GM23338 (cell line): ENCODE data around the gene DCLK1. TPM values are rescaled to one million over a fixed set of nuclear protein-coding genes. Genes with fewer than 3 reads are reported as not detected.

Source experiments
- ATAC-seq: fragments of 200-7000 bp; cut with Tn5 transposase; 3 replicates; pipeline ENCODE4 v1.9.1; 2020
- DNase-seq: peaks from one replicate; pipeline ENCODE4 v3.0.0-alpha.2; 2015; ENCODE audit warnings: low spot score
- H2AFZ ChIP-seq: fragments of 200-600 bp; sonication (generic); 2 replicates; pipeline ENCODE4 v1.8.0; 2016; ENCODE audit warnings: antibody characterized with exemption, mild to moderate bottlenecking, moderate library complexity
- H3F3A ChIP-seq: fragments of 200-600 bp; sonication (generic); replicated peaks from 2 replicates; pipeline ENCODE4 v1.8.0; 2017; ENCODE audit warnings: antibody characterized with exemption, mixed run types, low read depth
- H3K27ac ChIP-seq: fragments of 200-600 bp; sonication (generic); 2 replicates; pipeline ENCODE4 v1.6.1; 2016; ENCODE audit warnings: low read depth
- H3K27me3 ChIP-seq: fragments of 200-600 bp; sonication (generic); 2 replicates; pipeline ENCODE4 v1.8.0; 2016; ENCODE audit warnings: mild to moderate bottlenecking, mixed run types, moderate library complexity; ENCODE audit not compliant: insufficient read depth
- H3K36me3 ChIP-seq: fragments of 200-600 bp; sonication (generic); 2 replicates; pipeline ENCODE4 v1.8.0; 2016; ENCODE audit warnings: mild to moderate bottlenecking; ENCODE audit not compliant: insufficient read depth
- H3K4me1 ChIP-seq: fragments of 200-600 bp; sonication (generic); 2 replicates; pipeline ENCODE4 v1.8.0; 2016; ENCODE audit warnings: mild to moderate bottlenecking, moderate library complexity; ENCODE audit not compliant: insufficient read depth
- H3K4me2 ChIP-seq: fragments of 200-600 bp; sonication (generic); 2 replicates; pipeline ENCODE4 v1.7.1; 2017; ENCODE audit warnings: mixed run types
- H3K4me3 ChIP-seq: fragments of 200-600 bp; sonication (generic); 2 replicates; pipeline ENCODE4 v1.6.1; 2016; ENCODE audit warnings: mixed run types
- H3K79me2 ChIP-seq: fragments of 200-600 bp; sonication (generic); replicated peaks from 2 replicates; pipeline ENCODE4 v1.8.0; 2017; ENCODE audit warnings: mild to moderate bottlenecking; ENCODE audit not compliant: insufficient read depth
- H3K9me2 ChIP-seq: fragments of 200-600 bp; sonication (generic); 2 replicates; pipeline ENCODE4 v1.8.0; 2017; ENCODE audit not compliant: insufficient read depth
- H4K20me1 ChIP-seq: fragments of 200-600 bp; sonication (generic); replicated peaks from 2 replicates; pipeline ENCODE4 v1.8.0; 2017; ENCODE audit warnings: mild to moderate bottlenecking; ENCODE audit not compliant: insufficient read depth
- H3K27ac Mint-ChIP-seq: 2 replicates; pipeline ENCODE4 v1.8.0; 2020; ENCODE audit warnings: inconsistent platforms, mild to moderate bottlenecking, moderate library complexity, mixed read lengths
- H3K27me3 Mint-ChIP-seq: 3 replicates; pipeline ENCODE4 v1.8.0; 2022; ENCODE audit warnings: low read depth, mild to moderate bottlenecking, moderate library complexity, mixed read lengths, inconsistent platforms; ENCODE audit not compliant: insufficient read depth, poor library complexity
- H3K36me3 Mint-ChIP-seq: 3 replicates; pipeline ENCODE4 v1.8.0; 2021; ENCODE audit warnings: low read depth, mild to moderate bottlenecking, inconsistent platforms, moderate library complexity, mixed read lengths
- H3K4me1 Mint-ChIP-seq: 3 replicates; pipeline ENCODE4 v1.8.0; 2020; ENCODE audit warnings: mild to moderate bottlenecking, inconsistent platforms, mixed read lengths
- H3K4me3 Mint-ChIP-seq: 3 replicates; pipeline ENCODE4 v1.8.0; 2021; ENCODE audit warnings: moderate library complexity, mild to moderate bottlenecking, inconsistent platforms, mixed read lengths
- H3K9me3 Mint-ChIP-seq: 3 replicates; pipeline ENCODE4 v1.8.0; 2020; ENCODE audit warnings: moderate library complexity, mild to moderate bottlenecking, inconsistent platforms, mixed read lengths
- CREB1 ChIP-seq: fragments of 250-450 bp; sonication (Bioruptor Pico); IDR thresholded peaks from 2 replicates; pipeline ENCODE4 v1.5.0; 2020; ENCODE audit warnings: low read depth, mild to moderate bottlenecking, moderate library complexity
- CTCF ChIP-seq, 2 experiments: fragments of 200-600 bp in 1 of 2; sonication (generic) in 1 of 2; conservative IDR thresholded peaks; 2 replicates each; pipeline versions ENCODE4 v1.5.1 to v1.6.1; 2016 to 2017; ENCODE audit warnings: antibody characterized with exemption in 2 of 2, low read depth in 2 of 2, mild to moderate bottlenecking in 2 of 2, moderate library complexity in 1 of 2
- EZH2 ChIP-seq: fragments of 200-600 bp; sonication (generic); IDR thresholded peaks from one replicate; pipeline ENCODE4 v1.8.0; 2017; ENCODE audit warnings: antibody characterized with exemption, mild to moderate bottlenecking, low read depth; ENCODE audit not compliant: unreplicated experiment
- EZH2phosphoT487 ChIP-seq: fragments of 200-600 bp; sonication (generic); IDR thresholded peaks from one replicate; pipeline ENCODE4 v1.8.1; 2018; ENCODE audit warnings: antibody characterized with exemption; ENCODE audit not compliant: unreplicated experiment
- JUNB ChIP-seq: IDR thresholded peaks from one replicate; pipeline ENCODE4 v1.6.1; 2016; ENCODE audit warnings: antibody characterized with exemption; ENCODE audit not compliant: unreplicated experiment
- NANOG ChIP-seq: IDR thresholded peaks from 2 replicates; pipeline ENCODE4 v1.6.1; 2016; ENCODE audit warnings: antibody characterized with exemption, borderline replicate concordance
- POLR2AphosphoS5 ChIP-seq: IDR thresholded peaks from 2 replicates; pipeline ENCODE4 v1.6.1; 2016; ENCODE audit warnings: antibody characterized with exemption, low read depth
- REST ChIP-seq: IDR thresholded peaks from one replicate; pipeline ENCODE4 v1.6.1; 2018; ENCODE audit warnings: antibody characterized with exemption; ENCODE audit not compliant: unreplicated experiment
- STAT1 ChIP-seq: IDR thresholded peaks from one replicate; pipeline ENCODE4 v1.6.1; 2016; ENCODE audit warnings: antibody characterized with exemption; ENCODE audit not compliant: unreplicated experiment
- ZNF331 ChIP-seq: fragments of 250-450 bp; sonication (Bioruptor Pico); IDR thresholded peaks from 2 replicates; pipeline ENCODE4 v1.5.0; 2020; ENCODE audit warnings: low read depth, mild to moderate bottlenecking, moderate library complexity
- polyA plus RNA-seq: library from polyadenylated mRNA; unstranded; fragments of >200 nt; fragmentation: Nextera tagmentation; extraction: Ambion mirVana; gene quantifications from 2 replicates; pipeline ENCODE4 v1.2.1, GENCODE V29; 2016
- total RNA-seq: library from RNA; depleted of rRNA; stranded (reverse); fragments of >200 nt; shearing (Covaris generic); gene quantifications from 2 replicates; pipeline ENCODE4 v1.2.3, GENCODE V29; 2014
- TF ChIP-seq, protein P1 (sequence below): IDR thresholded peaks from 2 replicates; pipeline ENCODE4 v1.6.1; 2016; ENCODE audit warnings: antibody characterized with exemption
- TF ChIP-seq, protein P2 (sequence below): fragments of 250-450 bp; sonication (Bioruptor Pico); IDR thresholded peaks from 2 replicates; pipeline ENCODE4 v1.5.0; 2020; ENCODE audit warnings: mild to moderate bottlenecking, moderate library complexity

DCLK1 gene
- total and polyA plus RNA-seq, 2 experiments from 2014 or later: 13.1 to 57.7 TPM

DNA sequence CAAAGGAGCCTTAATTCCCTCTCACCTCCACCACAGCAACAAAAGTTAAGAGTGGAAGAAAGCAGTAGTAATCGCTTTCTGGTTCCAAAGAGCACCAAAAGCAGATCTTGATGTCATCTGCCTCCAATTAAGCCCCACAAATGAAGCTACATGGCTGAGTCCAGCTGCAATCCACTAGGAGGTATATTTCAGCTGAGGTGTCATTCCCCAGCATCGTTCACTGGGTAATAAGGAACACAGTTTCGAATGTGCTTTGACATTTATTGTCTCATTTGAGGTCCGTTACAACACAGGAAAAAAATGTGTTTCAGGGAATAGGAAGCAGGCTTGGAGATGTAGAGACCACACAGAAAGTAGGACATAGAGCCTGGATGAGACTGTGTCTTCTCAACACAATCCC is 190.4 kb downstream of the DCLK1 start (continued):
- TF ChIP-seq JUNB (no peak), EZH2 (no peak)

DNA sequence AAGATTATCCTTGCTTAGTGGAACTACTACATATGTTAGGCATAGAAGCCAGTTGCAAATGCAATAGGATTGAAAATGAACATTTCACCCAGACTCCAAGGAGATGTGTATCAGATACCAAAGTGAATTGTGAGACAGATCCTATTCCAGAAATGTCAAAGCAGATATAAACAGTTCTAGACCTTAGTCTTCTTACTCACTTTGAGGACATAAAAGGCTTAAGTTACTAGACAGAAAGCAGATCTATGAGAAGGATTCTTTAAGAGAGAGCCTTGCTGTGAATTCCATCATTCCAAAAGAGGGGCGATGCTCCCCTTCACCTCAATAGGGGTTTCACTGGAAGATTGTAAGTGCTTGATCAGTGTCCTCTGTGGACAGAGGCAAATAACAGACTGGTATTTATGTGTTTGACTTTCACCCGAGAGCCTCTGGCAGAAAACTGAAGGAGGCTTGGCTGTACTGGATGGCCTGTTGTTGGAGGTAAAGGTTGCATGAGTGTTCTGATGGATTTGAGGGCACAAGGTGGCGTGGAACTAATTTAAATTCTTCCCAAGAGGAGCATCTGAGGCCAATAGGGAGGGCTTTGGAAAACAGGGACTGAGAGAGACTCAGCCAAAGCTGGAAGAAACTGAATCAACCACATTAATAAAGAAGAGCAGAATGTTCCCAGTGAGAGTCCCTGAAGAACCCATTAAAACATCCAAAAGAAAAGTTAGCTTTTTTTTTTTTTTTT is 194.8 kb downstream of the DCLK1 start:
- Mint-ChIP-seq H3K36me3 (peaks cover 31% of the 10 kb centered on the region), H3K4me3 (no peak overlapping the region), H3K27me3 (peaks cover 3% of the 10 kb centered on the region), H3K4me1 (no peaks in the 10 kb centered on the region), H3K9me3 (peaks cover 29% of the 10 kb centered on the region), H3K27ac (no peak overlapping the region)
- H3K27ac ChIP-seq: no peak overlapping the region
- ATAC-seq: no peak
- H3K4me1 ChIP-seq: no peaks in the 10 kb centered on the region
- DNase-seq: no peak
- no peaks in the 10 kb centered on the region for H3F3A ChIP-seq
- no peaks in the 10 kb centered on the region for H4K20me1 ChIP-seq
- no peaks in the 10 kb centered on the region for H3K27me3 ChIP-seq
- peaks cover 24% of the 10 kb centered on the region; the same call in 1 of the 2 replicates for H3K9me2 ChIP-seq
- H3K79me2 ChIP-seq: no peaks in the 10 kb centered on the region
- peaks cover 13% of the 10 kb centered on the region; the same call in 1 of the 2 replicates for H3K36me3 ChIP-seq
- no peak overlapping the region for H2AFZ ChIP-seq
- no peak overlapping the region for H3K4me2 ChIP-seq
- no peak overlapping the region for H3K4me3 ChIP-seq
- TF ChIP-seq REST: no peak
- TF ChIP-seq ZNF331 (CRISPR knock-in tag): no peak
- no peak for TF ChIP-seq NANOG
- no peak for TF ChIP-seq STAT1
- no peak for TF ChIP-seq CREB1
- TF ChIP-seq EZH2: no peak
- TF ChIP-seq EZH2phosphoT487: no peak
- TF ChIP-seq, protein P1, sequence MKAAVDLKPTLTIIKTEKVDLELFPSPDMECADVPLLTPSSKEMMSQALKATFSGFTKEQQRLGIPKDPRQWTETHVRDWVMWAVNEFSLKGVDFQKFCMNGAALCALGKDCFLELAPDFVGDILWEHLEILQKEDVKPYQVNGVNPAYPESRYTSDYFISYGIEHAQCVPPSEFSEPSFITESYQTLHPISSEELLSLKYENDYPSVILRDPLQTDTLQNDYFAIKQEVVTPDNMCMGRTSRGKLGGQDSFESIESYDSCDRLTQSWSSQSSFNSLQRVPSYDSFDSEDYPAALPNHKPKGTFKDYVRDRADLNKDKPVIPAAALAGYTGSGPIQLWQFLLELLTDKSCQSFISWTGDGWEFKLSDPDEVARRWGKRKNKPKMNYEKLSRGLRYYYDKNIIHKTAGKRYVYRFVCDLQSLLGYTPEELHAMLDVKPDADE: no peak
- TF ChIP-seq CTCF (conservative IDR thresholded peaks at IDR 0.05; ENCODE audit: low read depth in 2 of 2): no peak
- TF ChIP-seq POLR2AphosphoS5: no peak
- TF ChIP-seq, protein P2, sequence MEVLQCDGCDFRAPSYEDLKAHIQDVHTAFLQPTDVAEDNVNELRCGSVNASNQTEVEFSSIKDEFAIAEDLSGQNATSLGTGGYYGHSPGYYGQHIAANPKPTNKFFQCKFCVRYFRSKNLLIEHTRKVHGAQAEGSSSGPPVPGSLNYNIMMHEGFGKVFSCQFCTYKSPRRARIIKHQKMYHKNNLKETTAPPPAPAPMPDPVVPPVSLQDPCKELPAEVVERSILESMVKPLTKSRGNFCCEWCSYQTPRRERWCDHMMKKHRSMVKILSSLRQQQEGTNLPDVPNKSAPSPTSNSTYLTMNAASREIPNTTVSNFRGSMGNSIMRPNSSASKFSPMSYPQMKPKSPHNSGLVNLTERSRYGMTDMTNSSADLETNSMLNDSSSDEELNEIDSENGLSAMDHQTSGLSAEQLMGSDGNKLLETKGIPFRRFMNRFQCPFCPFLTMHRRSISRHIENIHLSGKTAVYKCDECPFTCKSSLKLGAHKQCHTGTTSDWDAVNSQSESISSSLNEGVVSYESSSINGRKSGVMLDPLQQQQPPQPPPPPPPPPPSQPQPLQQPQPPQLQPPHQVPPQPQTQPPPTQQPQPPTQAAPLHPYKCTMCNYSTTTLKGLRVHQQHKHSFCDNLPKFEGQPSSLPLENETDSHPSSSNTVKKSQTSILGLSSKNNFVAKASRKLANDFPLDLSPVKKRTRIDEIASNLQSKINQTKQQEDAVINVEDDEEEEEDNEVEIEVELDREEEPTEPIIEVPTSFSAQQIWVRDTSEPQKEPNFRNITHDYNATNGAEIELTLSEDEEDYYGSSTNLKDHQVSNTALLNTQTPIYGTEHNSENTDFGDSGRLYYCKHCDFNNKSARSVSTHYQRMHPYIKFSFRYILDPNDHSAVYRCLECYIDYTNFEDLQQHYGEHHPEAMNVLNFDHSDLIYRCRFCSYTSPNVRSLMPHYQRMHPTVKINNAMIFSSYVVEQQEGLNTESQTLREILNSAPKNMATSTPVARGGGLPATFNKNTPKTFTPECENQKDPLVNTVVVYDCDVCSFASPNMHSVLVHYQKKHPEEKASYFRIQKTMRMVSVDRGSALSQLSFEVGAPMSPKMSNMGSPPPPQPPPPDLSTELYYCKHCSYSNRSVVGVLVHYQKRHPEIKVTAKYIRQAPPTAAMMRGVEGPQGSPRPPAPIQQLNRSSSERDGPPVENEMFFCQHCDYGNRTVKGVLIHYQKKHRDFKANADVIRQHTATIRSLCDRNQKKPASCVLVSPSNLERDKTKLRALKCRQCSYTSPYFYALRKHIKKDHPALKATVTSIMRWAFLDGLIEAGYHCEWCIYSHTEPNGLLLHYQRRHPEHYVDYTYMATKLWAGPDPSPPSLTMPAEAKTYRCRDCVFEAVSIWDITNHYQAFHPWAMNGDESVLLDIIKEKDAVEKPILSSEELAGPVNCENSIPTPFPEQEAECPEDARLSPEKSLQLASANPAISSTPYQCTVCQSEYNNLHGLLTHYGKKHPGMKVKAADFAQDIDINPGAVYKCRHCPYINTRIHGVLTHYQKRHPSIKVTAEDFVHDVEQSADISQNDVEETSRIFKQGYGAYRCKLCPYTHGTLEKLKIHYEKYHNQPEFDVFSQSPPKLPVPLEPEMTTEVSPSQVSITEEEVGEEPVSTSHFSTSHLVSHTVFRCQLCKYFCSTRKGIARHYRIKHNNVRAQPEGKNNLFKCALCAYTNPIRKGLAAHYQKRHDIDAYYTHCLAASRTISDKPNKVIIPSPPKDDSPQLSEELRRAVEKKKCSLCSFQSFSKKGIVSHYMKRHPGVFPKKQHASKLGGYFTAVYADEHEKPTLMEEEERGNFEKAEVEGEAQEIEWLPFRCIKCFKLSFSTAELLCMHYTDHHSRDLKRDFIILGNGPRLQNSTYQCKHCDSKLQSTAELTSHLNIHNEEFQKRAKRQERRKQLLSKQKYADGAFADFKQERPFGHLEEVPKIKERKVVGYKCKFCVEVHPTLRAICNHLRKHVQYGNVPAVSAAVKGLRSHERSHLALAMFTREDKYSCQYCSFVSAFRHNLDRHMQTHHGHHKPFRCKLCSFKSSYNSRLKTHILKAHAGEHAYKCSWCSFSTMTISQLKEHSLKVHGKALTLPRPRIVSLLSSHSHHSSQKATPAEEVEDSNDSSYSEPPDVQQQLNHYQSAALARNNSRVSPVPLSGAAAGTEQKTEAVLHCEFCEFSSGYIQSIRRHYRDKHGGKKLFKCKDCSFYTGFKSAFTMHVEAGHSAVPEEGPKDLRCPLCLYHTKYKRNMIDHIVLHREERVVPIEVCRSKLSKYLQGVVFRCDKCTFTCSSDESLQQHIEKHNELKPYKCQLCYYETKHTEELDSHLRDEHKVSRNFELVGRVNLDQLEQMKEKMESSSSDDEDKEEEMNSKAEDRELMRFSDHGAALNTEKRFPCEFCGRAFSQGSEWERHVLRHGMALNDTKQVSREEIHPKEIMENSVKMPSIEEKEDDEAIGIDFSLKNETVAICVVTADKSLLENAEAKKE (CRISPR knock-in tag): no peak
